Measurements from ENCODE around the gene TLR5.

GRCh38 chr1:223183268-223183862 is 40.3 kb upstream of the TLR5 start:
- TF ChIP-seq EP300 (IDR thresholded peaks at IDR 0.05) (no peak), POLR2A (IDR thresholded peaks at IDR 0.05; ENCODE audit: low read depth) (no peak)
- TF ChIP-seq, protein P1, sequence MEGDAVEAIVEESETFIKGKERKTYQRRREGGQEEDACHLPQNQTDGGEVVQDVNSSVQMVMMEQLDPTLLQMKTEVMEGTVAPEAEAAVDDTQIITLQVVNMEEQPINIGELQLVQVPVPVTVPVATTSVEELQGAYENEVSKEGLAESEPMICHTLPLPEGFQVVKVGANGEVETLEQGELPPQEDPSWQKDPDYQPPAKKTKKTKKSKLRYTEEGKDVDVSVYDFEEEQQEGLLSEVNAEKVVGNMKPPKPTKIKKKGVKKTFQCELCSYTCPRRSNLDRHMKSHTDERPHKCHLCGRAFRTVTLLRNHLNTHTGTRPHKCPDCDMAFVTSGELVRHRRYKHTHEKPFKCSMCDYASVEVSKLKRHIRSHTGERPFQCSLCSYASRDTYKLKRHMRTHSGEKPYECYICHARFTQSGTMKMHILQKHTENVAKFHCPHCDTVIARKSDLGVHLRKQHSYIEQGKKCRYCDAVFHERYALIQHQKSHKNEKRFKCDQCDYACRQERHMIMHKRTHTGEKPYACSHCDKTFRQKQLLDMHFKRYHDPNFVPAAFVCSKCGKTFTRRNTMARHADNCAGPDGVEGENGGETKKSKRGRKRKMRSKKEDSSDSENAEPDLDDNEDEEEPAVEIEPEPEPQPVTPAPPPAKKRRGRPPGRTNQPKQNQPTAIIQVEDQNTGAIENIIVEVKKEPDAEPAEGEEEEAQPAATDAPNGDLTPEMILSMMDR (IDR thresholded peaks at IDR 0.05) = no peak
